Cerebellar cortex (tissue), 1 donor: Measurements from ENCODE around the gene MTG2.

Experiments used
- DNase-seq: peaks from one replicate; pipeline ENCODE4 v3.0.0-alpha.2; 2015; ENCODE audit warnings: low spot score

MTG2 gene

DNA sequence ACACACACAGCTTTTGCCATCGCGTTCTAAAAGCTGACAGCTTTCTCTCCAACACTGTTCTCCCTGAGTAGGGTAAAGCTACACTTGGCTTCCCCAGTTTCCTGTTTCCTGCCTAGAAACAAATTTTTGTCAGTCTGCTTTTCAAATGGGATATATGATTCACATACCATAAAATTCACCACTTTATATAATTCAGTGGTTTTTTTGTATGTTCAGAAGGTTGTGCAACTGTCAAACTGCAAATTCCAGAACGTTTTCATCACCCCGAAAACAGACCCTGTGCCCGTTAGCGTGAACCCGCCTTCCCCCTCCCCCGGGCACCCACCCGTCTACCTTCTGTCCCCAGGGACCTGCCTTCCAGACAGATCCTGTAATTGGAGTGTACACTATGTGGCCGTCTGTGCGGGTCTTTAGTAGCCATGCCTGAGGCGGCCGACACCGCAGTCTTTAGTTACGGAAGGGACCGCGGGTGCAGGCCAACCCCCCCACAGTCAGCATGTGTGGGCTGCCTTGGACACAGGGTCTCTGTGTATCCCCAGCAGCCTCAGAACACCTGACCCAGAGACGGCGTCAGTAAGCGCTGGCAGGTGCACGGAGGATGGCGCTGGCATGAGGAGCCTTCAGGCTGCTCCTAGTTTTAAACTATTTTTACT lies 20.7 kb downstream of the MTG2 start:
- no peak for DNase-seq

DNA sequence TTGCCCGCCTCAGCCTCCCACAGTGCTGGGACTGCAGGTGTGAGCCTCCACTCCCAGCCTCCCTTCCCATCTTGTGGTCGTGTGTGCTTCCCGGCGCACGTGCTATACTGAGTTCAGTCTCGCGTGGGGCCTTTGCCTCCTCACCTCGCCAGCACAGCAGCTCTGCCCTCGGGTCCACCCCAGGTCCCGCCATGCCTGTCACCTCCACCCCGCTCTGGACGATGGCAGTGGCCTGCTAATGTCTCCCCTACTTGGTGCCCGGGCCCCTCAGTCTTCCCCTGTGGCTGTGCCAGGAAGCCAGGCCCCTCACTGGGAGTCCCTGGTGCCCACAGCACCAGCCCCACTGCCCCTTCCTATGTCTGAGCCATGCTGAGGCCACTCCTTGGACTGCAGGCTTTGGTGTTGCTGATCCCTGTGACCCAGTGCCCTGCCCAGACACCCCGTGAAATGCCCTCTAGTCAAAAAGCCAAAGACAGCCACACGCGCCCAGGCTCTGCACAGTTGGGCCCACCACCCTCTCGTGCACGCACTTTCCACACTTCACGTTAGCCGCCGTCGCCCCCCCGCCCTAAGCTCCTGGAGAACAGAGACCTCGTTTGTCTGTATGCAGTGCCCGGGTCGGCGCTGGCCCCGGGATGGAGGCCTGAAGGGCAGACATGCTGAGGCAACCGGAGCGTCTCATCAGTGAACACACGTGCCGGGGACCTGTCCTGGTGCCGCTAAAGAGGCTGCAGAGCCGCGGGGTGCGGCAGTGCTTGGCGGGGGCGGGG lies 23.0 kb downstream of the MTG2 start:
- DNase-seq: no peak

DNA sequence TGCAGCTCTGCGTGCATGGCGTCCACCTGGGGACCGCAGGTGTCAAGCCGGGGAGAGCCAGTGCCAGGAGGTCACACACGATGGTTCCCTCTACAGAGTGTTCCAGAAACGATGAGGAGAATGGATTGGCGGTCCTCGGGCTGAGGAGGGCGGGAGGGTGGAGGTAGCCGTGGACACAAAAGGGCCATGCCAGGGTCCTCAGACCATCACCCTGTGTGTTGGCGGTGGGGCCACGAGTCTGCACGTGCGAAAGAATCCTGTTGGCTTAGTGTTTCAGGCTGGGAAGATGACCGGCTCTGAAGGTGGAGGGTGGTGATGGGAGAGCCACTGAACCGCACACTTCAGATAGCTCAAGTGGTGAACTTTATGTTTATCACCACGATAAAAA lies 23.6 kb downstream of the MTG2 start:
- DNase-seq: no peak

DNA sequence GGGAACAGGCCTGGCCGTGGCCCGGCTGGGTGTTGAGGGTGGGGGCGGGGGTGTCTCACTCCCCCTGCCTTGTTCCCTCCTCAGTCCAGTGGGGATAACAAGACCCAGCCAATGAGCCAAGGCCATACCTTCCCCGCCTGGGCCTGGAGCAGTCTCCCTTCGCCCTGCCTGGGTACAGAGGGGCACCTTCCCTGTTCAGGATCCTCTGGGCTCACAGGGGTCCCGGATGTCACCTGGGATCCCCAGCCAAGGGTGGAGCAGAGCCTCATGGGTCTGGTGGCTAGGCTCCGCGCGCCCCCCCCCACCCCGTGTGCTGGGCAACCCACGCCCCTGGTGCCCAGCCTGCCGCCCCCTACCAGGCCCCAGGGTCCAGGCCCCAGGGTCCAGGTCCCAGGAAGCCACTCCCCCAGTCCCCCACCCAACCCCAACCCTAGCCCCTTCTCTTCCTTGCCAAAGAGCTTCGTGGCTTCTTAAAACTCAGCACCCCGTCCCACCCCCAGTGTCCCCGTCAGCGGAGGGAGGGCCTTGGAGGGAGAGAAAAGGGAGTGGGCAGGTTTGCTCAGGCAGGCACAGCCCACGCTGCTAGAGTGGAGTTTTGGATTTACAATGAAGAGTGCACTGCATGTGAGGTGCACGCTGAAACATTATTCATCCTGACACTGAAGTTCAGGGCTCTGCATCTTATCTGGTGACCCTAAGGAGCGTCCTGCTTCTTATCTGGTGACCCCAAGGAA lies 25.4 kb downstream of the MTG2 start:
- DNase-seq: no peak

DNA sequence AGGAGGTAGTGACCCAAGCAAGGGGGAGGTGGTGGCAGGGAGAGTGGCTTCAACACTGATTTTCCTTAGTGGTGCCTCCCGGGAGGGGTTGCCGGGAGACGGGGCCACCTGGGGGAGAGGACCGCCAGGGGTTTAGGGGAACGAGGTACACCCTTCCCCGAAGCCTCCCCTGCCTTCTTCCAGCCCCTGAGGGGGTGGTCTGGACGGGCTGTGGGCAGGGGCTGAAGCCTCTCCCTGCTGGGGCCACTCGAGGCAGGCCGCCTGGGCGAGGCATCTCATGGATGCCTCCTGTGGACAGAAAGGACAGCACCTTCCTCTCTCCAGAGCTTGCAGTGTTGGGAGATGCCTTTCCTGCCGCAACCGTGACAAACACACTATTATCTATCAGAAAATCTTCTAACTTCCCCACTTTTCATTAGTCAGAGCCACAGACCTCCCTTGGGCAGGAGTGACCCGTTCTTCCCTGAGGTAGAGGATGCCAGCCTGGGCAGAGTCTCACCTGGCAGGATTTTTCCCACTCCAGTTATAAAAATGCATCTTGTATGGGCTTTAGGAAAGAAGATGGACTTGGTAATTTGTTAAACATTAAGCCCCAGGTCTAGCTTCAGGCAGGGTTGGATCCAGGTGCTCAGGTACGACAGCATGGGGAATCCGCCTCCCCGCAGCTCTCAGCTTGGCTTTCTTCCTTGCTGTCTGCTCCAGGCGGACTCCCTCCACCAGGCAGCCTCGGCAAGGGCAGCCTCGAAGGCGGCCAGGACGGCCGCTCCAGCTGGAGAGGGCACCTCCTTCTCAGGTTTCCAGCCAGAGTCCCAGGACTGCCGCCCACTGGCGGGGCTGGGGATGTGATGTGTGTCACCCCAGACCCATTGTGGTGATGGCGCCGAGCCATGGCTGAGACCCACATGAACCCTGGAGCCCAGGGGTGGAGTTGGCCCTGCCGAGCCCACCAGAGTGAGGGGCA lies 26.2 kb downstream of the MTG2 start:
- no peak for DNase-seq

DNA sequence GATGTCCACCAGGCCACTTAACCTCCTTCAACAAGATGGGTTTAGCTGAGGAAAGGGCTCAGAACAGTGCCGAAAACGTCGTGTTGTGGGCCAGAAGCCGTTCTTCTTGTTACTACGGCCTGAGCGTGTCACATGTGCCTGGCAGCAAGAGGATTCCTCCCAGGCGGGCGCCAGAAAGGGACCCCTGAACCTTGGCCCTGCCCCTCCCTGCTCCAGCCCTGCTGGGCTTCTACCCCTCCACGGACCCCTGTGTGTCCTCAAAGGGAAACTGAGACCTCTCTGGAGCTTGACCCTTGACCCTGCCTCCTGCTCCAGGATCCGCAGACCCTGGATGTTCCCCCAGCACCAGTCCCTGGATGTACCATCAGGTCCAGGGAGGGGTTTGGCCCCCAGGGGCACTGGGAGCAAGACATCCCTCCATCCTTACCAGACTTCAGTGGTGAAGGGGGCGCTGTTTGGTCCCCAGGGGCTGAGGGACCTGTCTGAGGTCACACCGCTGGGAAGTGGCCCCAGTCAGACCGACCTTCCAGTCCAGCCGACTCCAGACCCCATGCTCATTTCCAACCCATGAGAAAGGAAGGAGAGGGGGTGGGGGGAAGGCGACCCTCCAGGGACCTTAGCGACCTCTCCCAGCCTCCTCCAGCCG lies 27.1 kb downstream of the MTG2 start:
- DNase-seq: no peak

DNA sequence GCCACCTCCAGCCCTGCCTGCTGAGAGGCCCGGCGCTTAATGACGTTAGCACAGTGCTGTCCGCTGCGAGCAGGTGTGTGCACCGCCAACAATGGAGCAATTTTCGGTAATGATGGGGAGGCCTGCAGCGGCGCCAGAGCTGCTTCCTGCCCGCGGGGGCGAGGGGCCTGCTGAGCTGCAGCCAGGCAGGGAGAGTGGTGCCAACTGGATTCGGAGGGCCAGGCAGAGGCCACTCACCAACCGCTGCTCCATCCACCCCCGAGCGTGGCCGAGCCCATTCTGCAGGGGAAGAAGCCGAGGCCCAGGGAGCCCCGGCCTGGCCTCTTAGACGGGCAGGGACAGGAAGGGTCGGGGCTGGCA lies 27.6 kb downstream of the MTG2 start:
- no peak for DNase-seq

DNA sequence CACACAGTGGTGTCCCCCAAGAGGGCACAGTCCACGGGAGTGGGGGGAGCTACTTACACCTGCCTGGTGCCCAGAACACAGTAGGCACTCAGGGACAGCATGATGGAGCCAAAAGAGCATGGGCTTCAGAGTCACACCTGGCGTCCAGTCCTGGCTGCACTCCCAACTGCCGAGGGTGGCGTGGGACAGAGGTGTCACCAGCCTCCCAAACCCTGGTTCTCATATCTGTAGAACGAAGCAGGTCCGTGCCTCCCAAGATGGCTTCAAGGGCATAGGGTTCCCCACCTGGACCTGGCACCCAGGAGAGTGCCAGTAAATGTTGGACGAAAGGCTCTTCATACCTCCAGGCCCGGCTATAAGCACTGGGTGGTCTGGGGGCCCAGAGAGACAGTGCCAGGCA lies 28.4 kb downstream of the MTG2 start:
- no peak for DNase-seq

DNA sequence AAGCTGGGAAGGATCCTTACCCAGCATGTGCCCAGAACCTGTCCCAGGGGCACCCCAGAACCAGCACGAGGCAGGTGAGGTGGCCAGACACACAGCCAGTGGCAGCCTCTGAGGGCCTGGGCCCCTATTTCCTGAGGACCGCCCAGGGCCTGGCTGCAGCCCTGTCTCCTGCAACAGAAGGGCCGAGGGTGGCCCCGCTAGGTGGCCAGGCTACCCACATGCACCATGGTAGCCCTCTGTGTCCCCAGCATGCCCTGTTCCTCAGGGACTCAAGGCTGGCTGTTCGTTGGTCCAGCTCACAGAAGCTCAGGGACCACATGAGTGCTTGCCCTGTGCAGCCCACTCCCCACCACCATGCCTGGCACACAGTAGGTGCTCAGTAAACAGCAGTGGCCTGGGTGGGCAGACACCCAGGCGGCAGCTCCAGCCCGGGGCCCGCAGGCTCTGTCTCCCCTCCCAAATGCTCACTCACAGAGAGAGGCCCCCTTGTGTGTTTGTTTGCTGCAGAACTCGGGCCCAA lies 29.0 kb downstream of the MTG2 start:
- DNase-seq: no peak

DNA sequence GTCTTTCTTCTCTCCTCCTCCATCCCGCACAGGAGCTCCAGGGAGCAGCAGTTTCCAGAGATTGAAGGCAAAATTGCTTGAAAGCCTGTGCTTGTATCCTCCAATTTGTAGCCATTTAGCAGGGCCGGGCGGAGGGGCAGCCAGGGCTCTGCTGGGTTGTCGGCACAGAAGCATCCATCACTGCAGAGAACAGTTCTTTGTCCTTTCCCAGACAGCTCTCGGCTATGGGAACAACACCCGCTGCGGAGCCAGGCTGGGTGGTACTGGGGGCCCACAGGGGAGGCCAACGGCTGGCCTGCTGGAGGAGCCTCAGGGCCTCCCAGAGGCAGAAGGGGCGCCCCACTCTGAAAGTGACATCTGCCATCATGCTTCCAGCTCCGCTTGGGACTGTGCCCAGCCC lies 29.5 kb downstream of the MTG2 start:
- no peak for DNase-seq

DNA sequence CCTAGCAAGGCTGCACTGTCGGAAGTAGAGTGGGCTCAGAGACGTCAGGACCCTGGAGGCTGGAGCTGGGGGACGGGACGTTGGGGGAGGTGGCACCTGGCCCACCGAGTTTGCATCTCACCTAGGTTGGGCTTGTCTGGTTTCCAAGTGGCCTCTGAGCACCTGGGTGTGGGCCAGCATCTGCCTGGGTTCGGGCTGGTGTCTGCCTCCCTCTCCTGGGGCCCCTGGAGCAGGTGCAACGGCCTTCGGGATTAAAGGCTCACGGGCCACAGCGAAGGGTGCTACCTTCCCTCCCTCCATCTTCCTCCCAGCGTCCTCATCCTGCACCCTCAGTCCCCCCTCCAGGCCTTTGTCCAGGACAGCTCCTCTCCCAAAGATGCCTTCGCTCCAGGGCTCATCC lies 31.2 kb downstream of the MTG2 start:
- no peak for DNase-seq

DNA sequence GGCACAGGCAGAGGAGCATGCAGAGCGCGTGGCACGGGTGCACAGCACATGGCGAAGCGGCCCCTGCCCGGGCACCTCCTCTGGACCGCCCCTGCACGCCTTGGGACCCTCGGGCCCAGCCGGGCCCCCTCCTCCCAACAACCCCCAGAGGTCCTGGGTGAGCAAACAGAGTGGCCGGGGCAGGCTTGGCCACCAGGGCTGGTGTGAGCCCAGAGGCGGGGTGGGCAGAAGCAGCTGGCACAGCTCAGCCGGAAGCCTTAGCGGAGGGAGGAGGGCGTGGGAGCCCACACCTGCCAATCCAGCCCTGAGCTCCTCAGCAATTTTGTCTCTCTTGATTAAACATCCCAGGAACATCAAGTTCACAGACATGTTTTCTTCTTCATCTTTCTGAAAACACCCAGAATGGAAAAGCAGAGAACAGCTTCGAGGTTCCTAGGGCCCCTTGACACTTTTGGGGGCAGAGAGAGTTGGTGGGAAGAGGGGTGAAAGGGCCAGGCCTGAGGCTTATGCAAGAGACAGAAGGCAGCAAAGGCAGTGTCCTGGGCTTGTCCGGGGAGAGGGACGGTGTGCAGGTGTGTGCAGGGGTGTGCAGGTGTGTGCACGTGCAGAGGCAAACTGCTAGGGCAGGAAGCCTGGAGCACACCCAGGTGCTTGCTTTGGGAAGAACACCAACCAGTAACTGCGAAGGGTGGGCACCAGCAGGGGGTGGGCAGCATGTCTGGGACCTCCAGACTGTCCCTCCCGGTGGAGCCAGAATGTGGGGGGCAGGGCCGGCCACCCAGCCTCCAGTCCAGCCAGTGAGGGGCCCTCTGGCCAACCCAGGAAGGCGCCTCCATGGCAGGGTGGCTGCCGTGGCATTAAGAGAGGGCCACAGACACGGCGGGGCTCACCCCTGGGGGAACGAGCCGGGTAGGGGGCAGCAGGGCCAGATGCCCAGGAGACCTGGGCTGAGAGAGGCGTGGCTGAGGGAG lies 32.5 kb downstream of the MTG2 start:
- no peak for DNase-seq

DNA sequence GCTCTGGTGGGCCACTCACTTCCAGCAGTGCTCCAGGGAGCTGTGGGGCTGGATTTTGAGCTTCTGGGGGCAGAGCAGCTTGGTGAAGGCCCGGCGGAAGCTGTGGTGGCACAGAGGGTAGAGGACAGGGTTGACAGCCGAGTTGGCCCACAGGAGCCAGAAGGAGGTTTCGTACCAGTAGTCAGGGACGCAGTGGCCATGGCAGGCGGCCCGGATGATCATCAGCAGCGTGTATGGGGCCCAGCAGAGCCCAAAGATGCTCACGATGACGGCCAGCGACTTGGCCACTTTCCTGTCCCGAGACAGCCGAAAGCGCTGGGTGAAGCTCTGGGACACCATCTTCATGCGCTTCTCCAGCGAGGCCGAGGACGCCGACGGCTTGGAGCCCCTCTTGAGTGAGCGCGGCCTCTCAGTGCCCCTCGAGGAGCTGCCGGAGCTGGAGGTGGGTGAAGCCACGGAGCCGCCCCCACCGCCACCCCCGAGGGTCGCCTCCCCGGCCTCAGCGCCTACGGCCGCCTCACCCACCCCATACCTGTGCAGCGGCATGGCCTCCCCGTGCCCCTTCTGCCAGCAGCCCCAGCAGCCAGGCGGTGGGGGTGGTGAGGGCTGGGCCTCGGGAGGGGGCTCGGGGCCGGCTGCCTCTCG lies 33.3 kb downstream of the MTG2 start:
- DNase-seq: no peak

DNA sequence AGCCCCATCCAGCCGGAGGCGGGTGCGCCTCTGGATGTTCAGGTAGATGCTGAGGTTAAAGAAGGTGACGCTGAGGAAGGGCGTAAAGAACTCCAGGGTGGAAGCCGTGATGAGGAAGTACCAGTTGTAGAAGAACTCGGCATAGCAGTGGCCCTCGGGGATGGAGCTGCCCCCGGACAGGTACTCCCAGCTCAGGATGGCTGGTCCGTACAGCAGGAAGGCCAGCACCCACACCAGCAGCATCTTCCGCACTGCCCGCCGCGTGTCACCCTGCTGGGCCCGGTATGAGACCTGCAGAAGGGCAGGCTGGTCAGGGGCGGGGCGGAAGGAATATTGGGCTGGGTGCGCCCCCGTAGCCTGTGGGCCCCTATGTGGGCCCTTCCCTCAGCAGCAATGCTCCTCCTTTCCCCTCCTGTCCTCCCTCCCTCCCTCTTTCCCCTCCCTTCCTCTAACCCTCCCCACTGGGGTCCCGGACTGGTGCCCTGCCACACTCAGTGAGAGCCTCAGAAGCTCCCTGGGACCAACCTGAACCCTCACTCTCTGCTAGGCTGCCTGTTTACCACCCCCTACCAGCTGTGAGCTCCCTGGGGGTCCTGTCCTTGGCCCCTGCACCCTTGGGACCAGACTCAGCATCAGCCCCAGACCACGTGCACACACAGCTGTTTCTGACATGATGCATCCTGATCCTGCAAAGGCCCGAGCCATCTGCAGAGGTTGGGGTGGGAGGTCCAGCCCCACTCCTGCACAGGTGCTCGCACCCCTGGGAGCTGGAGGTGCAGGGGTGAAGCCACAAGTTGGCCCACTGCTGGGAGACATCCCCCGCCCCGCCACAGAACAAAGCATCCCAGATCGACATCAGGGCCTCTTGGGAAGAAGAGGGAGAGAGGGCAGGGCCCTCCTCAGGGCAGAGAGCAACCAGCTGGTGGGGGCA lies 34.1 kb downstream of the MTG2 start:
- DNase-seq: no peak

DNA sequence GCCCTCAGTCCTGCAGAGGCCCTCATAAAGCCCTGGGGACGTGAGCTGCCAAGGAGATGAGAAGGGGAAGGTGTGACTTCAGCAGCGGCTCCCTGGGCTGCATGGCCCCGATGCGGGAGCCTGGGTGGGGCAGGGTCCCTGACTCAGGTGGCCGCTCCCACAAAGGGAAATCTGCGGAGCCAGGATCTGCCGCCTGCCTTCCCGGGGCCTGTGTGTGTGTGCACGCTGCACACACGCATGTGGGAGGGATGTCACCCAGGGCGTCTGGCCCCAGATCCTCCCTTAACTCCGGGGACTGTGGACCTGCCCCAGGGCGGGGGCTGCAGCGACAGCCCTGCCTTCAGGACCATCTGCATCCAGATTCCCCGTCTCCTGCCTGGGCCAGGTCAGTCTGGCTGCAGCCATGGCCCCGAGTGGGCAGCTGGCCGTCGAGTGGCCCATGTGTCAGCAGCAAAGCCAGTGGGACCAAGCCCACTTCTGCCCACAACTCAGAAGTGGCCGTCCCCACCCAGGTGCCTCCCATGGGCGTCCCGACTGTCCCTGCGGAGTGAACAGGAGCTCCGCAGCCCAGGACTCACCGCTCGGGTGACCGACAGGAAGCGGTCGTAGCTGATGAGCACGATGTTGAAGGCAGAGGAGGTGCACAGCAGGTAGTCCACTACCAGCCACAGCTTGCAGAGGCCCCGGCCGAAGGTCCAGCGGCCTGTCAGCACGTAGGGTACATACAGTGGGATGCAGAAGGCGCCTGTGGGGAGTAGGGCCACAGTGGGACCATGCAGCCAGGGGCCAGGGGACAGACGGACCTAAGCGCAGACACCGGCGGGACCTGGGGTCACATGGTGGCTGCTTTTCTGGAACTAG lies 35.3 kb downstream of the MTG2 start:
- DNase-seq: no peak

DNA sequence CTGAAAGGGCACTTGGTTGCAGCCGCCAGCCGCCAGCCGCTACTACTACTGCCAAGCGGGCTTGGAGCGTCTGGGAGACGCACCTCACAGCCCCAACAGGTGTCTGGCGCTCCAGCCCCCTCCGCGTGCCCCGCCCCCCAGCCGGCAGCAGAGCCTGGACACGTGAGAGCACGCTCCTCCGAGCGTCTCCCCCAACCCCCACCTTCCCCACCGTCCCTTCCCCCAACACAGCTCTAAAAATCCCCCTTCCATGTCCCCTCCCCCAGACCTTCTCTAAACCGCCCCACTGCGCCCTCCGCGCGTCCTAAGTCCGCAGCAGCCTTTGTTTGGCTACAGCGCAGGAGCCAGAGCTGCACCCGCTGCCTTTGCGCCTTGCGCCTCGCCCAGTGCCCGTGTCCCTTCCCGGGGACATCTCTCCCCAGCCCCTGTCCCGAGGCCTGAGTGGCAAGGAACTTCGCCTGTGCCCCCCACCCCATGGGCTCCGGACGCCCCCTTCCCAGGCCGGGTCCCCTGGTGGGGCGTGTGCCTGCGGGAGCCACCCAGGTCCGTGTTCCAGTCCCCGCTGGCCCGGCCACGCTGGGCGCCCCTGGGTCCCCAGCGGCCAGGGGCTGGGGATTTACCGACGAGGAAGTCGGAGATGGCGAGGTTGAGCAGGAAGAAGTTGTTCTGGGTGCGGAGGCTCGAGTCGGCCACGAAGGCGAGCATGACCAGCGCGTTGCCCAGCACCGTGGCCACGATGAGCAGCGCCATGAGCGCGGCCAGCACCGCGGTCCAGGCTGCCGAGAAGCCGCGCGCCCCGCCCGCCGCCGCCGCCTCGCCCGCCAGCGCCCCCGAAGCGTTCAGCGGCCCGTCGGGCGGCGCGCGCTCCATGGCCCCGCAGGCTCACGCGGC lies 36.5 kb downstream of the MTG2 start:
- no peak for DNase-seq
